GM21367 (cell line): ENCODE measurements around the gene NDUFS3.

ENCODE experiments used
- ATAC-seq: cut with Tn5 transposase; IDR thresholded peaks from one replicate; pipeline ENCODE4 v1.9.1; 2021; ENCODE audit not compliant: unreplicated experiment

The NDUFS3 gene

GRCh38 chr11:47589977-47590861 is 11.3 kb downstream of the NDUFS3 start:
- no peak for ATAC-seq

- ATAC-seq = no peak
Observed at GRCh38 chr11:47591764-47592163, 12.9 kb downstream of the NDUFS3 start.

GRCh38 chr11:47592251-47592650 is 13.4 kb downstream of the NDUFS3 start:
- no peak for ATAC-seq

- ATAC-seq = no peak
Observed at GRCh38 chr11:47592970-47593369, 14.1 kb downstream of the NDUFS3 start.

- ATAC-seq = no peak
Observed at GRCh38 chr11:47593492-47593933, 14.6 kb downstream of the NDUFS3 start.

GRCh38 chr11:47593934-47594855 is 15.3 kb downstream of the NDUFS3 start, which contains the start of gene C1QTNF4:
Gene C1QTNF4 (minus strand): TSS chr11:47594411. CDS start chr11:47590810, 3,601 bp downstream.
- ATAC-seq = no peak

- no peak for ATAC-seq
Observed at GRCh38 chr11:47595029-47595428, 16.2 kb downstream of the NDUFS3 start.

GRCh38 chr11:47595967-47596366 is 17.1 kb downstream of the NDUFS3 start:
- ATAC-seq = no peak

GRCh38 chr11:47599902-47600301 is 21.0 kb downstream of the NDUFS3 start:
- no peak for ATAC-seq

- no peak for ATAC-seq
Observed at GRCh38 chr11:47603295-47603694, 24.4 kb downstream of the NDUFS3 start.

- ATAC-seq = no peak
Observed at GRCh38 chr11:47605921-47606320, 27.0 kb downstream of the NDUFS3 start.

- ATAC-seq = no peak
Observed at GRCh38 chr11:47606731-47607130, 27.9 kb downstream of the NDUFS3 start.

GRCh38 chr11:47607380-47607779 is 28.5 kb downstream of the NDUFS3 start:
- no peak for ATAC-seq

- ATAC-seq = no peak
Observed at GRCh38 chr11:47609675-47610074, 30.8 kb downstream of the NDUFS3 start.

GRCh38 chr11:47611348-47611794 is 32.5 kb downstream of the NDUFS3 start:
- peak; percentile 79 for ATAC-seq

- no peak for ATAC-seq
Observed at GRCh38 chr11:47615249-47615648, 36.4 kb downstream of the NDUFS3 start.

- ATAC-seq = no peak
Observed at GRCh38 chr11:47616726-47617416, 38.0 kb downstream of the NDUFS3 start.

- ATAC-seq = no peak
Observed at GRCh38 chr11:47617417-47617809, 38.5 kb downstream of the NDUFS3 start.

GRCh38 chr11:47620836-47621378 is 42.0 kb downstream of the NDUFS3 start:
- ATAC-seq = no peak

- no peak for ATAC-seq
Observed at GRCh38 chr11:47626234-47626633, 47.4 kb downstream of the NDUFS3 start.

GRCh38 chr11:47628026-47628425 is 49.2 kb downstream of the NDUFS3 start:
- ATAC-seq = no peak
